ENCODE measurements around the gene KIF3A.

KIF3A gene

GRCh38 chr5:132653716-132654115 lies 83.6 kb downstream of the KIF3A start:
- Histone ChIP-seq H3K9ac (no peak overlapping the region), H3K36me3 (ENCODE audit: control insufficient read depth, insufficient read depth, low read length) (no peaks in the 10 kb centered on the region), H3K27ac (no peak overlapping the region), H3K4me3 (ENCODE audit: low read depth, low read length) (no peak overlapping the region), H3K9me3 (ENCODE audit: control insufficient read depth, low read length) (no peaks in the 10 kb centered on the region), H2AFZ (no peak overlapping the region), H3K4me1 (no peaks in the 10 kb centered on the region), H3K79me2 (no peaks in the 10 kb centered on the region), H3K27me3 (ENCODE audit: control insufficient read depth, insufficient read depth, low read length) (no peaks in the 10 kb centered on the region), H3K4me2 (ENCODE audit: low read length) (no peak overlapping the region)
- no peak for TF ChIP-seq CTCF (IDR thresholded peaks at IDR 0.05)

GRCh38 chr5:132651838-132652469 lies 85.4 kb downstream of the KIF3A start:
- no peak overlapping the region for H3K4me3 ChIP-seq (ENCODE audit: low read depth, low read length)
- H3K4me2 ChIP-seq (ENCODE audit: low read length), result no peak overlapping the region
- H3K4me1 ChIP-seq, result no peaks in the 10 kb centered on the region
- H3K27ac ChIP-seq, result no peak overlapping the region
- no peaks in the 10 kb centered on the region for H3K9me3 ChIP-seq (ENCODE audit: control insufficient read depth, low read length)
- H3K79me2 ChIP-seq, result no peaks in the 10 kb centered on the region
- no peak for TF ChIP-seq CTCF (IDR thresholded peaks at IDR 0.05)
- no peaks in the 10 kb centered on the region for H3K27me3 ChIP-seq (ENCODE audit: control insufficient read depth, insufficient read depth, low read length)
- H2AFZ ChIP-seq, result no peak overlapping the region
- no peak overlapping the region for H3K9ac ChIP-seq
- H3K36me3 ChIP-seq (ENCODE audit: control insufficient read depth, insufficient read depth, low read length), result no peaks in the 10 kb centered on the region

- H3K4me1 ChIP-seq, result no peaks in the 10 kb centered on the region
- H3K4me2 ChIP-seq (ENCODE audit: low read length), result no peak overlapping the region
- no peak overlapping the region for H2AFZ ChIP-seq
- H3K4me3 ChIP-seq (ENCODE audit: low read depth, low read length), result no peak overlapping the region
- no peaks in the 10 kb centered on the region for H3K36me3 ChIP-seq (ENCODE audit: control insufficient read depth, insufficient read depth, low read length)
- H3K27me3 ChIP-seq (ENCODE audit: control insufficient read depth, insufficient read depth, low read length), result no peaks in the 10 kb centered on the region
- no peak overlapping the region for H3K27ac ChIP-seq
- no peaks in the 10 kb centered on the region for H3K79me2 ChIP-seq
- H3K9me3 ChIP-seq (ENCODE audit: control insufficient read depth, low read length), result no peaks in the 10 kb centered on the region
- no peak for TF ChIP-seq CTCF (IDR thresholded peaks at IDR 0.05)
- no peak overlapping the region for H3K9ac ChIP-seq
Measured at GRCh38 chr5:132648355-132648754, 89.0 kb downstream of the KIF3A start.

- TF ChIP-seq CTCF (IDR thresholded peaks at IDR 0.05), result no peak
- Histone ChIP-seq H3K4me2 (ENCODE audit: low read length) (no peak overlapping the region), H3K9ac (no peak overlapping the region), H3K27me3 (ENCODE audit: control insufficient read depth, insufficient read depth, low read length) (no peaks in the 10 kb centered on the region), H3K4me3 (ENCODE audit: low read depth, low read length) (no peak overlapping the region), H3K4me1 (no peaks in the 10 kb centered on the region), H3K36me3 (ENCODE audit: control insufficient read depth, insufficient read depth, low read length) (no peaks in the 10 kb centered on the region), H3K27ac (no peak overlapping the region), H3K9me3 (ENCODE audit: control insufficient read depth, low read length) (no peaks in the 10 kb centered on the region), H2AFZ (no peak overlapping the region), H3K79me2 (no peaks in the 10 kb centered on the region)
Measured at GRCh38 chr5:132647473-132647872, 89.9 kb downstream of the KIF3A start.

- Histone ChIP-seq H3K79me2 (no peaks in the 10 kb centered on the region), H3K4me1 (no peaks in the 10 kb centered on the region), H3K4me3 (ENCODE audit: low read depth, low read length) (no peak overlapping the region), H3K36me3 (ENCODE audit: control insufficient read depth, insufficient read depth, low read length) (no peaks in the 10 kb centered on the region), H3K9ac (no peak overlapping the region), H2AFZ (no peak overlapping the region), H3K27ac (no peak overlapping the region), H3K27me3 (ENCODE audit: control insufficient read depth, insufficient read depth, low read length) (no peaks in the 10 kb centered on the region), H3K9me3 (ENCODE audit: control insufficient read depth, low read length) (no peaks in the 10 kb centered on the region), H3K4me2 (ENCODE audit: low read length) (no peak overlapping the region)
- no peak for TF ChIP-seq CTCF (IDR thresholded peaks at IDR 0.05)
Measured at GRCh38 chr5:132646583-132647266, 90.6 kb downstream of the KIF3A start.

Data from parathyroid adenoma (tissue), 2 donors.